Uterus (tissue), 4 donors: ENCODE data around the gene POLD1. TPM values are rescaled to one million over a fixed set of nuclear protein-coding genes. Genes with fewer than 3 reads are reported as not detected.

ENCODE experiments used
- DNase-seq, 2 donors: peaks; one replicate each; pipeline ENCODE4 v3.0.0-alpha.2; 2019 to 2020
- H3K27ac ChIP-seq, 2 donors: fragments of 200-600 bp; sonication (generic); 1 replicate in 1 of 2; 2 replicates in 1 of 2; pipeline ENCODE4 v1.5.1; 2016 to 2018
- H3K27me3 ChIP-seq, 2 donors: fragments of 200-600 bp; sonication (generic); one replicate each; pipeline ENCODE4 v1.5.1; 2018 to 2019; ENCODE audit warnings: control low read depth in 1 of 2
- H3K36me3 ChIP-seq, 2 donors: fragments of 200-600 bp; sonication (generic); one replicate each; pipeline ENCODE4 v1.5.1; 2019; ENCODE audit warnings: control low read depth in 1 of 2
- H3K4me1 ChIP-seq, 2 donors: fragments of 200-600 bp; sonication (generic); one replicate each; pipeline ENCODE4 v1.5.1; 2018 to 2019; ENCODE audit warnings: control low read depth in 1 of 2
- H3K4me3 ChIP-seq, 2 donors: fragments of 200-600 bp; sonication (generic); 1 replicate in 1 of 2; 2 replicates in 1 of 2; pipeline ENCODE4 v1.5.1; 2018 to 2019; ENCODE audit warnings: mild to moderate bottlenecking in 1 of 2
- H3K9me3 ChIP-seq, 2 donors: fragments of 200-600 bp; sonication (generic); one replicate each; pipeline ENCODE4 v1.5.1; 2019; ENCODE audit warnings: control low read depth in 1 of 2
- POLR2A ChIP-seq, 2 donors: fragments of 450-650 bp; IDR thresholded peaks; one replicate each; pipeline ENCODE4 v1.6.1; 2016; ENCODE audit warnings: antibody characterized with exemption in 2 of 2, mild to moderate bottlenecking in 1 of 2, moderate library complexity in 1 of 2
- intact Hi-C: fragments of 100-400 bp; cut with DNase I; formaldehyde crosslinking; loops from one replicate; pipeline ENCODE4 v1.15.1; 2023; ENCODE audit warnings: low total_unique reads
- total RNA-seq, 4 donors: library from RNA; depleted of rRNA in 3 of 4; stranded (reverse); fragments of >200 nt in 3 of 4; gene quantifications; one replicate each; pipeline versions ENCODE4 v1.1.0 to v1.2.4, GENCODE V29; 2014 to 2023
- TF ChIP-seq, protein P1 (sequence below), 4 experiments: fragments of 200-600 bp in 2 of 4; fragments of 450-650 bp in 2 of 4; sonication (generic) in 2 of 4; IDR thresholded peaks; one replicate each; pipeline ENCODE4 v1.5.1; 2016 to 2019; ENCODE audit warnings: antibody characterized with exemption in 4 of 4, mild to moderate bottlenecking in 2 of 4, moderate library complexity in 1 of 4
- donor health status: DM: yes; HTN: yes; CAD: no.

The POLD1 gene
- total RNA-seq, 4 donors from 2014 or later, result 10.6 to 47.9 (median 24.0) TPM

DNA sequence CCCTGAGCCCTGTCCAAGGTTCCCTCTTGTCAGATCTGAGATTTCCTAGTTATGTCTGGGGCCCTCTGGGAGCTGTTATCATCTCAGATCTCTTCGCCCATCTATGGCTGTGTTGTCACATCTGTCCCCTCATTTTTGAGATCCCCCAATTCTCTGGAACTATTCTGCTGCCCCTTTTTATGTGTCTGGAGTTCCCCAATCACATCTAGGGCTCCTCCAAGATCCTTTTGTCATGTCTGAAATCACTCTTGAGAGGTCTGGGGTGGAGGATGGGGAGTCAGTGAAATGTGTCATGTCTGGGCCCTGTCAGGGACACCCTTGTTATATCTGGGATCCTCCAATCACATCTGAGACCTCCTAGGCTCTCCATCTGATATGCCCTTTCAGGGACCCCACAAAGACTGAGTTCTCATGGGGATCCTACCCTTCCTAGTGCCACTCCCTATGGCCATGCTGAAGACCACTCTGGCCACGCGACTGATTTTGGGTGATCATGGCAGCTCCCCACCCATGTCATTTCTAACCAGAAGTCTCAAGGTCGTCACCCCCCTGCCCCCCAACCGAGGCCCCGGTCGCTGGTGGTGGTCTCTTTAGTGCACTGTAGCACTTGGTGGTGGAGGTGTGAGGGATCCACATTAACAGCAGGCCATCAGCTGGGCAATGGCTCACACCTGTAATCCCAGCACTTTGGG, 44.8 kb downstream of the POLD1 start:
- Histone ChIP-seq H3K27me3 (peaks cover 0 to 7% of the 10 kb centered on the region in 2 donors), H3K4me1 (no peaks in the 10 kb centered on the region), H3K27ac (no peak overlapping the region), H3K4me3 (no peak overlapping the region), H3K36me3 (no peaks in the 10 kb centered on the region), H3K9me3 (no peaks in the 10 kb centered on the region)
- TF ChIP-seq, protein P1, sequence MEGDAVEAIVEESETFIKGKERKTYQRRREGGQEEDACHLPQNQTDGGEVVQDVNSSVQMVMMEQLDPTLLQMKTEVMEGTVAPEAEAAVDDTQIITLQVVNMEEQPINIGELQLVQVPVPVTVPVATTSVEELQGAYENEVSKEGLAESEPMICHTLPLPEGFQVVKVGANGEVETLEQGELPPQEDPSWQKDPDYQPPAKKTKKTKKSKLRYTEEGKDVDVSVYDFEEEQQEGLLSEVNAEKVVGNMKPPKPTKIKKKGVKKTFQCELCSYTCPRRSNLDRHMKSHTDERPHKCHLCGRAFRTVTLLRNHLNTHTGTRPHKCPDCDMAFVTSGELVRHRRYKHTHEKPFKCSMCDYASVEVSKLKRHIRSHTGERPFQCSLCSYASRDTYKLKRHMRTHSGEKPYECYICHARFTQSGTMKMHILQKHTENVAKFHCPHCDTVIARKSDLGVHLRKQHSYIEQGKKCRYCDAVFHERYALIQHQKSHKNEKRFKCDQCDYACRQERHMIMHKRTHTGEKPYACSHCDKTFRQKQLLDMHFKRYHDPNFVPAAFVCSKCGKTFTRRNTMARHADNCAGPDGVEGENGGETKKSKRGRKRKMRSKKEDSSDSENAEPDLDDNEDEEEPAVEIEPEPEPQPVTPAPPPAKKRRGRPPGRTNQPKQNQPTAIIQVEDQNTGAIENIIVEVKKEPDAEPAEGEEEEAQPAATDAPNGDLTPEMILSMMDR (IDR thresholded peaks at IDR 0.05), result no peak
- TF ChIP-seq POLR2A (IDR thresholded peaks at IDR 0.05), result no peak
- DNase-seq, result no peak
- intact Hi-C loops, result no loop called here

DNA sequence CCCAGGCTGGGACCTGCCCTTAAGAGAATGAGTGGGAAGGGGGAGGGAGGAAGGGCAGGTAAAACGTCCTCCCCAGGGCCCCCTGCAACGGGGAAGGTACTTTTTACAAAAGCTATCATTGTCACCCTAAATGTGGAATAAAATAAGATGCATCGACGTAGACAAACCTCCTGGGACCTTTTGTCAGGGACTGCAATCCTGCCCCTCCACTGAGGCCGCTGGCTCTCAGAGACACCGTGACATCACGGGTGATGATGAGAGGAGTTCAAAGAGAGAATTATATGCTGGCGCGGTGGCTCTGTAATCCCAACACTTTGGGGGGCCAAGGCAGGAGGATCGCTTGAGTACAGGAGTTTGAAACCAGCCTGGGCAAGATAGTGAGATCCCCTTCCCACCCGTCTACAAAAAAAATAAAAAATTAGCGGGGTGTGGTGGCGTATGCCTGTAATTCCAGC, 46.8 kb downstream of the POLD1 start:
- intact Hi-C loops, result no loop called here
- H3K27me3 ChIP-seq, result peaks cover 0 to 7% of the 10 kb centered on the region in 2 donors
- TF ChIP-seq, protein P1 (IDR thresholded peaks at IDR 0.05), result no peak
- no peak for TF ChIP-seq POLR2A (IDR thresholded peaks at IDR 0.05)
- H3K36me3 ChIP-seq, result no peaks in the 10 kb centered on the region
- H3K4me1 ChIP-seq, result no peaks in the 10 kb centered on the region
- H3K27ac ChIP-seq, result no peak overlapping the region
- no peak for DNase-seq
- no peaks in the 10 kb centered on the region for H3K9me3 ChIP-seq
- peak overlapping the region; percentile 36 to 42 for H3K4me3 ChIP-seq

DNA sequence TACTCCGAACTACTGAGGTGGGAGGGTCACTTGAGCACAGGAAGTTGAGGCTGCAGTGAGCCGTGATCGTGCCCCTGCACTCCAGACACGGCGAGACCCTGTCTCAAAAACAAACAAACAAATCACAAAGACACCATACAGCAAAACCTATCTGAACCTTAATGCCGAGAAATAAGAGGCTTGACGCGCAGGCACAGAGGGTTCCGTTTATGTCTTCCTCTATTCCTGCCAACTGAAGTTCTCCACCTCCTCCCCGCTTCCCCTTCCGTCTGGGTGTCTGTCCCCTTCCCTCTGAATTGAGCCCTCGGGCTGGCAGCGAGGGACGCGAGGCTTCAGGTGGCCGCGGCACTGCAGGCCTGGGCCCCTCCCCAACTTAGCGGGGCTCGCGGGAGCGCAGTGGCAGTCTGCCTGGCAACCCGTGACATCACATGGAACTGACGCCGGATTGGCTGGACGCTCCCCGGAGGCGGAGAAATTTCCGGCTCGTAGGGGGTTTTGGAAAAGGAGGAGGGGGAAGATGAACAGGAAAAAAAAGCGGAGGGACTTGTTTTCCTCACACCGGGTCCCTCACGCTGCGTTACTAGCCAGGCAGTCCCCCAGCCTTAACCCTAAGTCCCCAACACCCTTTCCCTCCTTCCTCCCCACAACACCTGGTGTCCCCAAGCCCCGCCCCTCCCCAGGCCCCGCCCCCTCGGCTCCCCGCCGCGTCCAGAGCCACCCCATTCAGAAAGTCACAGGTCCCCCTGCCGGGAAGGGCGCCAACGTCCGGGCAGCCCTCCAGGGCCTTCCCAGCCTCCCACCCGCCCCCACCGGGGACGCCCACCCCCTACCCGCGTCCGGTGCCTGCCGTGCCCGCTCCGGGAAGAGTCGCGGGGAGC, 47.4 kb downstream of the POLD1 start:
- peaks cover 0 to 7% of the 10 kb centered on the region in 2 donors for H3K27me3 ChIP-seq
- no peak for TF ChIP-seq POLR2A (IDR thresholded peaks at IDR 0.05)
- TF ChIP-seq, protein P1 (IDR thresholded peaks at IDR 0.05), result no peak
- H3K4me1 ChIP-seq, result no peaks in the 10 kb centered on the region
- H3K27ac ChIP-seq, result peak overlapping the region in 1 of 2 donors; percentile 20
- H3K4me3 ChIP-seq, result peak overlapping the region; percentile 36 to 42
- H3K9me3 ChIP-seq, result no peaks in the 10 kb centered on the region
- H3K36me3 ChIP-seq, result no peaks in the 10 kb centered on the region
- intact Hi-C loops, result no loop called here
- DNase-seq, result peak; percentile 76 to 81

DNA sequence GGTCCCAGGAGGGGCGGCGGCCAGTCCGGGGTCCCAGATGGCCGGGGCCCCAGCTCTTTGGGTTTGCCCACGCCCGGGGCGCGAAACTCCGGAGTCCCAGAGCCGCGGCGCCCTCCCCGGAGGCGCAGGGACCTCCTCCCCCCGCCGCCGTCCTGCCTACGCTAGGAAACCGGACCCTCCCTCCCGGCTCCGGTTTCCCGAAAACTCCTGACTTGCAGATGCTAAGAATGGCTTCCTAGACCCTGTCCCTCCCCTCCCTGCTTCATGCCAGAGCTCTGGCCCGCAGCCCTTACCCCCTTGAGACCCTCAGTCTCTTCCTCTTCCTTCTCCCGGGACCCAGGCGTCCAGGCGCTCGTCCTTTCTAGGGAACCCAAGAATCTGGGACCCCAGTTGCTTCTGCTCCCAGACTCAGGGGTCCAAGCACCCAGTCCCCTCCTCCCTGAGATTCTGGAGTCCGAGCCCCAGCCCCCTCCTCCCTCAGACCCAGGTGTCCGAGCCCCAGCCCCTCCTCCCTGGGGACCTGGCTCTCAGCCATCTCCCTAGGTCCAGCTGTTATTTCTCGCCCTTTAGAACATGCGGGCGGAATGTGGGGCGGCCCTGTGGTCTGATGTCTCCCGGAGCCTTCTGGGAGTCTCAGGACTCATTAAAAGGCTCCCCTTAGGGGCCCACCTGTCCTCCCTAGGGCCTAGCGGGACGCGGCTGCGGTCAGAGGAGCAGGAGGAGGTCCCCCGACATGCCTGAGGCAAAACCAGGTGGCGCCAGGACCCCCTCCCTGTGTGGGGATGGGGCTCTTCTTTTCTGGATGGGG, 48.3 kb downstream of the POLD1 start, which contains the start of gene MYBPC2:
TSS of gene MYBPC2 (plus strand) at position 672 of the 808 bp plus-strand sequence. CDS start at position 734, 62 bp downstream.
- H3K4me1 ChIP-seq, result no peaks in the 10 kb centered on the region
- no peak for TF ChIP-seq POLR2A (IDR thresholded peaks at IDR 0.05)
- TF ChIP-seq, protein P1 (IDR thresholded peaks at IDR 0.05), result no peak
- H3K36me3 ChIP-seq, result no peaks in the 10 kb centered on the region
- intact Hi-C loops, result no loop called here
- no peak within 1 kb of the TSS for H3K27ac ChIP-seq
- H3K27me3 ChIP-seq, result peaks cover 0 to 7% of the 10 kb centered on the region in 2 donors
- H3K4me3 ChIP-seq, result peak within 1 kb of the TSS; percentile 36 to 42
- no peaks in the 10 kb centered on the region for H3K9me3 ChIP-seq
- no peak for DNase-seq
